ENCODE measurements around the gene PDE3A.
"Not testable (repeated sequence)": the region's sequence is repeated elsewhere in the genome, so short reads cannot be mapped to it uniquely, and the experiment has no call there.

DNA sequence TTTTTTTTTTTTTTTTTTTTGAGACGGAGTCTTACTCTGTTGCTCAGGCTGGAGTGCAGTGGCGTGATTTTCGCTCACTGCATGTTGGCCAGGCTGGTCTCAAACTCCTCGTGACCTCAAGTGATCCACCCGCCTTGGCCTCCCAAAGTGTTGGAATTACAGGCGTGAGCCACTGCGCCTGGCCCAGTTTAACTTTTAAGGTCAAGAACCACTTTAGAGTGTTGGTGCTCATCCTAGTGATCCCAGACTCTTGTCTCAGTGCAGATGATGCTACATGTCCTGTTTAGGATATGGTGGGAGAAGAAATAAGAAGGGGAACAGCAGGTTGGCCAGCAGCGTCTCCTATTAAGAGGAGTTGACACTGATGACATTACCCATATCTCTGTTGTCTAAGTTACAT, 246.7 kb downstream of the PDE3A start:
- TF ChIP-seq CTCF, POLR2AphosphoS5, POLR2A (IDR thresholded peaks at IDR 0.05): not testable (repeated sequence)

All from prostate gland (tissue), 2 donors.